ENCODE data around the gene TXNRD2. TPM values are rescaled to one million over a fixed set of nuclear protein-coding genes. Genes with fewer than 3 reads are reported as not detected.

Gene TXNRD2
- total RNA-seq, 1 donor from 2014 or later, result 0.19 TPM

DNA sequence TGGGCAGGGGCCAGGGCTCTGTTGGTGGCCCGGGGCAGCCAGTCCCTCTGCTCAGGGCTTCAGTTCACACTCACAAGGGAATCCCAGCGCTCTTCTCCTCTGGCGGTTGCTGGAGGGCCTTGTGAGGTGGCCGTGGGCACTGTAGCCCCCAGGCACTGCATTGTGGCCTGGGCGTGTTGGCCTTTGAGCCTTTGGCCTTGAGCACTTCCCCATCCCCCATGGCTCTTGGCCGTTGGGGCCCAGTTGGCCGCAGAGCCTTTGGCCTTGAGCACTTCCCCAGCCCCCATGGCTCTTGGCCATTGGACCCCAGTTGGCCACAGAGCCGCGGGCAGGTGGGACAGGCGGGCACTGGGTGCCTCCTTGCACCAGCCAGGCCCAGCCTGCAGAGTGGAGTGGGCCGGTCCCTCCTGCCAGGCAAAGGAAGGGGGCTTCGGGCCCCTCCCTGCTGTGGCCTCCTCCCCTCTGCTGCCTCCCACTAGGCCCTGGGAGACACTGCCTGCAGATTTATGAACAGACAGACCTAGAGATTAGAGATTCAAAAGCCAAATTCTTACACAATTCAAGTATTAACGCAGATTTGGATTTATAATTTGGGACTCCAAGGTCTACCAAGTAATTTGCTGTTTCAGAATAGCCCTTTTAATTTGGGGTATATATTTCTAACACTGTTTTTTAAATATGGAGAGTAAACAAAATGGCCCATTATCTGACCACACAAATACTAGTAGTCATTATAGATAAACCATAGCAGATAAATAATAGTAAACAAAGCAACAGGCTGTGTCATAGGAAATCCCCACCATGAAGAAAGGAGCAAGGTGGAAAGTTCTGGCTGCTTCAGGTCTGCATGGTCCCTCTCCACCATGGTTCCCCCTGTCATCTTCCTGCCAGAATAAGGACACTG is 18.2 kb upstream of the TXNRD2 start:
- Mint-ChIP-seq H3K9me3 (no peaks in the 10 kb centered on the region), H3K4me3 (peak overlapping the region; percentile 74), H3K27me3 (ENCODE audit: insufficient read depth, low read depth) (peaks cover 9% of the 10 kb centered on the region), H3K27ac (peak overlapping the region; percentile 78), H3K36me3 (no peaks in the 10 kb centered on the region), H3K4me1 (peaks cover 22% of the 10 kb centered on the region)
- Histone ChIP-seq H3K27me3 (no peaks in the 10 kb centered on the region), H2AFZ (replicated peaks) (no peak overlapping the region), H4K20me1 (ENCODE audit: low read depth) (no peaks in the 10 kb centered on the region), H3K27ac (no peak overlapping the region), H3K4me3 (peak overlapping the region; percentile 52), H3K9ac (no peak overlapping the region), H3K36me3 (no peaks in the 10 kb centered on the region), H3F3A (ENCODE audit: low read depth) (no peaks in the 10 kb centered on the region), H3K4me2 (peak overlapping the region; percentile 82), H3K79me2 (ENCODE audit: low read depth) (no peaks in the 10 kb centered on the region), H3K4me1 (peaks cover 8% of the 10 kb centered on the region), H3K9me3 (ENCODE audit: low read depth) (no peaks in the 10 kb centered on the region)
- no peak for DNase-seq (ENCODE audit: low spot score)
- TF ChIP-seq EZH2phosphoT487 (IDR thresholded peaks at IDR 0.05) (no peak), EZH2 (IDR thresholded peaks at IDR 0.05) (no peak)
- TF ChIP-seq, protein P1, sequence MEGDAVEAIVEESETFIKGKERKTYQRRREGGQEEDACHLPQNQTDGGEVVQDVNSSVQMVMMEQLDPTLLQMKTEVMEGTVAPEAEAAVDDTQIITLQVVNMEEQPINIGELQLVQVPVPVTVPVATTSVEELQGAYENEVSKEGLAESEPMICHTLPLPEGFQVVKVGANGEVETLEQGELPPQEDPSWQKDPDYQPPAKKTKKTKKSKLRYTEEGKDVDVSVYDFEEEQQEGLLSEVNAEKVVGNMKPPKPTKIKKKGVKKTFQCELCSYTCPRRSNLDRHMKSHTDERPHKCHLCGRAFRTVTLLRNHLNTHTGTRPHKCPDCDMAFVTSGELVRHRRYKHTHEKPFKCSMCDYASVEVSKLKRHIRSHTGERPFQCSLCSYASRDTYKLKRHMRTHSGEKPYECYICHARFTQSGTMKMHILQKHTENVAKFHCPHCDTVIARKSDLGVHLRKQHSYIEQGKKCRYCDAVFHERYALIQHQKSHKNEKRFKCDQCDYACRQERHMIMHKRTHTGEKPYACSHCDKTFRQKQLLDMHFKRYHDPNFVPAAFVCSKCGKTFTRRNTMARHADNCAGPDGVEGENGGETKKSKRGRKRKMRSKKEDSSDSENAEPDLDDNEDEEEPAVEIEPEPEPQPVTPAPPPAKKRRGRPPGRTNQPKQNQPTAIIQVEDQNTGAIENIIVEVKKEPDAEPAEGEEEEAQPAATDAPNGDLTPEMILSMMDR (IDR thresholded peaks at IDR 0.05), result no peak

DNA sequence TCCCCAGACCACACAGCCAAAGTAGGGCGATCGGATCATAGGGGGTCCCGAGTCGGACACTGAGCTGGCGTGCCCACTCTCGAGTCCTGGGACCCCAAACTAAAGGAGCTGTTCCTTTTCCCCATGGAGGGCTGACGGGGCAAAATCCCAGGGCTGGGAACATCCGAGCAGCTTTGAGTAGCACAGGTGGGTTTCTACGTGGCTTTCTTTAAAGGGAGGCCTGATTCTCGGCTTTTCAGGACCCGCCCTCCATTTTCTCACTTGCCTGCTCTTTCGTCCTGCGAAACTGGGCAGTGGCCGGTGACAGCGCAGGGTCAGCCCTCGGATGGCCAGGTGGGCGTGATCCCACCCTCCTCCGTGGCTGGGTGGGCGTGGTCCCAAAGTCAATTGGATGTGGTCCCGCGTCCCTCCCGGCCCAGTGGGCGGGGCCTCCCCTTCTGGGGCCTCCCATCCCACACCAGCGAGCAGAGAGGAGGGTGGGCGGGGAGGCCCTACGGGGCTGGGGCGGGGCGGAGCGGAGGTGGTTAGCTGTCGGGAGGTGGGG is 17.5 kb upstream of the TXNRD2 start:
- peak overlapping the region; percentile 82 for H3K4me2 ChIP-seq
- Mint-ChIP-seq H3K36me3 (no peaks in the 10 kb centered on the region), H3K4me3 (peak overlapping the region; percentile 81), H3K9me3 (no peaks in the 10 kb centered on the region), H3K27ac (no peak overlapping the region), H3K27me3 (ENCODE audit: insufficient read depth, low read depth) (peaks cover 9% of the 10 kb centered on the region), H3K4me1 (peaks cover 24% of the 10 kb centered on the region)
- TF ChIP-seq, protein P1 (IDR thresholded peaks at IDR 0.05), result no peak
- TF ChIP-seq EZH2 (IDR thresholded peaks at IDR 0.05), result no peak
- TF ChIP-seq EZH2phosphoT487 (IDR thresholded peaks at IDR 0.05), result no peak
- H3K27ac ChIP-seq, result no peak overlapping the region
- no peaks in the 10 kb centered on the region for H3F3A ChIP-seq (ENCODE audit: low read depth)
- no peaks in the 10 kb centered on the region for H3K9me3 ChIP-seq (ENCODE audit: low read depth)
- no peaks in the 10 kb centered on the region for H3K79me2 ChIP-seq (ENCODE audit: low read depth)
- no peaks in the 10 kb centered on the region for H4K20me1 ChIP-seq (ENCODE audit: low read depth)
- no peak overlapping the region for H3K9ac ChIP-seq
- H3K4me1 ChIP-seq, result peaks cover 8% of the 10 kb centered on the region
- no peaks in the 10 kb centered on the region for H3K36me3 ChIP-seq
- DNase-seq (ENCODE audit: low spot score), result peak; percentile 99
- no peaks in the 10 kb centered on the region for H3K27me3 ChIP-seq
- H2AFZ ChIP-seq (replicated peaks), result peak overlapping the region; percentile 52
- H3K4me3 ChIP-seq, result peak overlapping the region; percentile 52

DNA sequence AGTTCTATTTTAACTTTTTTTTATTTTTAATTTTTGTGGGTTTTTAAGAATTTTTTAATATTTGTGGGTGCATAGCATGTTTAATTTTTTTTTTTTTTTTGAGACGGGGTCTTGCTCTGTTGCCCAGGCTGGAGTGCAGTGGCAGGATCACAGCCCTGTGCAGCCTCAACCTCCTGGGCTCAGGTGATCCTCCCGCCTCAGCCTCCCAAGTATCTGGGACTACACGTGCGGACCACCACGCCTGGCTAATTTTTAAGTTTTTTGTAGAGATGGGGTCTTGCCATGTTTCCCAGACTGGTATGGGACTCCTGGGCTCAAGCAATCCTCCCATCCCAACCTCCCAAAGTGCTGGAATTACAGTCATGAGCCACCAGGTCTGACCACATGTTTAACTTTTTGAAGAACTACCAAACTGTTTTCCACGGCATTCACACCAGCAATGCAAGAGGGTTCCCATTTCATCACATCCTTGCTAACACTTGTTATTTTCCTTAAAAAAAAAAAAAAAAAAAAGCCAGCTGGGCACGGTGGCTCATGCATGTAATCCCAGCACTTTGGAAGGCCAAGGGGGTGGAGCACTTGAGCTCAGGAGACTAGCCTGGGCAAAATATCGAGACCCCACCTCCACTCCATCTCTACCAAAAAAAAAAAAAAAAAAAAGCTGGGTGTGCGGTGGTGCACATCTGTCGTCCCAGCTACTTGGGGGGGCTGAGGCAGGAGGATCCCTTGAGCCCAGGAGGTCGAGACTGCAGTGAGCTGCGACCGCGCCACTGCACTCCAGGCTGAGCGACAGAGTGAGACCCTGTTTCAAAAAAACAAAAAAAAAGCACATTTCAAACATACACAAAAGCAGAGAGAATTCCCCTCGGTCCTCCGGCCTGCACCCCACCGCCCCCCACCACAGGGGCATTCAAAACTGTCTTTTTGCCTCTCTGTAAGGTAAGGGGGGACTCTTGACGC is 16.7 kb upstream of the TXNRD2 start:
- Histone ChIP-seq H3K4me3 (peak overlapping the region; percentile 52), H3K4me1 (peaks cover 8% of the 10 kb centered on the region), H3F3A (ENCODE audit: low read depth) (no peaks in the 10 kb centered on the region), H2AFZ (replicated peaks) (peak overlapping the region; percentile 52), H3K9me3 (ENCODE audit: low read depth) (no peaks in the 10 kb centered on the region), H3K27ac (no peak overlapping the region), H3K4me2 (peak overlapping the region; percentile 82), H3K36me3 (no peaks in the 10 kb centered on the region), H3K27me3 (no peaks in the 10 kb centered on the region), H3K79me2 (ENCODE audit: low read depth) (no peaks in the 10 kb centered on the region), H4K20me1 (ENCODE audit: low read depth) (no peaks in the 10 kb centered on the region), H3K9ac (no peak overlapping the region)
- Mint-ChIP-seq H3K9me3 (no peaks in the 10 kb centered on the region), H3K27me3 (ENCODE audit: insufficient read depth, low read depth) (peaks cover 9% of the 10 kb centered on the region), H3K4me1 (peaks cover 30% of the 10 kb centered on the region), H3K36me3 (no peaks in the 10 kb centered on the region), H3K4me3 (peak overlapping the region; percentile 81), H3K27ac (no peak overlapping the region)
- TF ChIP-seq, protein P1 (IDR thresholded peaks at IDR 0.05), result no peak
- TF ChIP-seq EZH2 (IDR thresholded peaks at IDR 0.05) (no peak), EZH2phosphoT487 (IDR thresholded peaks at IDR 0.05) (no peak)
- no peak for DNase-seq (ENCODE audit: low spot score)
